ENCODE results near the gene PIAS1.
"Not testable (repeated sequence)": the region's sequence is repeated elsewhere in the genome, so short reads cannot be mapped to it uniquely, and the experiment has no call there.

Gene PIAS1

GRCh38 chr15:68222432-68222743 is 168.3 kb downstream of the PIAS1 start:
- not testable (repeated sequence) for DNase-seq

DNA sequence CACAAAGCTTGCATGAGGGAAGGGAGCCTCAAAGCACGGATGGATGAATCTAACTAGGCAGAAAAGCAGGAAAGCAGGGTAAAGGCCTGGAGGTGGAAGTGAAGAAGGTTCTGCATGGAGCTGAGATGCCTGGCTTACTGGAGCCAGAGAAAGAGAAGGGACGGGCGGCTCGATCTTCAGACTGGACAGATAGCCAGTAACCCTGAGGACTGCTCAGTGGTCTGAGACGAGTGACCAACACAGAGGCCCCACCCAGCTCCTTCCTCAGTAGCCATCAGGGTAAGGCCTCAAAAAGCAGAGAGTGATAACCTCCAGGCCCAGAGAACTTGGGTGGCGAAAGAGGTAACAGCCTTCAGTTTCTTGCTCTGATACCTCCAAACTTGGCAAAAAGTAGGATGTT is 169.1 kb downstream of the PIAS1 start:
- DNase-seq, result no peak

DNA sequence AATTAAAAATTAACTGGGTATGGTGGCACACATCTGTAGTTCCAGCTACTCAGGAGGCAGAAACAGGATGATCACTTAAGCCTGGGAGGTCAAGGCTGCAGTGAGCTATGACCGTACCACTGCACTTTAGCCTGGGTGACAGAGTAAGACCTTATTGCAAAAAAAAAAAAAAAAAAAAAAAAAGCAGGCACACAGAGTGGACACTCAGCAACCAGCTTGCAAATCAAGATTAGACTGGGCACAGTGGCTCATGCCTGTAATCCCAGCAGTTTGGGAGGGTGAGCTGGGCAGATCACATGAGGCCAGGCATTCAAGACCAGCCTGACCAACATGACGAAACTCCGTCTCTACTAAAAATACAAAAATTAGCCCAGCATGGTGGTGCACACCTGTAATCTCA is 170.0 kb downstream of the PIAS1 start:
- DNase-seq, result no peak

GRCh38 chr15:68224546-68225250 is 170.6 kb downstream of the PIAS1 start:
- no peak for DNase-seq

DNA sequence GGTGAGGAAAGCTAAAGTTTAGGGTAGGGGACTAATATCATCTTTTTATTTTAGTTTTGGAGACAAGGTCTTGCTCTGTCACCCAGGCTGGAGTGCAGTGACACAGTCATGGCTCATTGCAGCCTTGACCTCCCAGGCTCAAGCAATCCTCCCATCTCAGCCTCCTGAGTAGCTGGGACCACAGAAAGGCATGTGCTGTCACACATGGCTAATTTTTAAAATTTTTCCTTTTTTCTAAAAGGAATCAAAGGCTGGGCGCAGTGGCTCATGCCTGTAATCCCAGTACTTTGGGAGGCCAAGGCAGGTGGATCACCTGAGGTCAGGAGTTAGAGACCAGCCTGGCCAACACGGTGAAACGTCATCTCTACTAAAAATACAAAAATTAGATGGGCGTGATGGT is 171.3 kb downstream of the PIAS1 start:
- DNase-seq, result not testable (repeated sequence)

- no peak for DNase-seq
These were observed 173.6 kb downstream of the PIAS1 start for GRCh38 chr15:68227643-68228142.

DNA sequence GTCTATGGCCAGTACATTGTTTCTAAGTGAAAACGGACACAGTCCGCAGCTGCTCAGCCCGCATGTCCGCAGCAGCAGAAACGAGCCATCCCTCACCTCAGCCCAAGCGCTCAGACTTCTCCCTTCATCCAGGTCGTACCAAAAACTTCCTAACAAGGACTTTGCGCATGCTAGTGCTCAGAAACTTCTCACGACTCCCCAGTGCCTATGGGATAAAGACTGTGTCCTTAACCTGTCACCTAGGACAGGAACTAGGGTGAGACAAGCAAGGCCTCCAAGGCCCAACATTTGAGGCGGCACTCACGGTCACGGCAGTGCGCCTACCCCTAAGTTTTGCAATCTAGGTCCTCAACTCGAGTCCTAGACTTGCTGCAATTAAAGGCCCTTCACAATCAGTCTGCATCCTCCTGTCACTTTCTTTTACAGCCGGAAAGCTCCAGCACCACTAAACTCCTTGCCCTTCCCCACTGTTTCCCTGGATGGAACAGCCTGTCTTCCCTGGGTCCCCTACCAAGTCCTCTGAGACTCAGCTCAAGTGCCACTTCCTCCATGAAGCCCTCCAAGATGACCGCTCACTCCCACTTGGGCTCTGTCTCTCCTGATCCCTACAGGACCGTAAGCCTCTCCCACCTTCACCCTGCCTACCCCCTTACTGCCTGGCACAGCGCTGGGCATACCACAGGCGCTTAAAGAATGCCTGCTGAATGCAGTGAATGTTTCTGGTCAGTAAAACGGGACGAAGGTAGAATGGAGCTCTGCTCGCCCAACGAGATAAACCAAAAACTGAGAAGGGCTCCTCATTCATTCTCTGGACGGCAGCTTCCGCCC is 174.2 kb downstream of the PIAS1 start:
- DNase-seq, result no peak

GRCh38 chr15:68228971-68229385 is 174.9 kb downstream of the PIAS1 start:
- DNase-seq, result no peak

DNA sequence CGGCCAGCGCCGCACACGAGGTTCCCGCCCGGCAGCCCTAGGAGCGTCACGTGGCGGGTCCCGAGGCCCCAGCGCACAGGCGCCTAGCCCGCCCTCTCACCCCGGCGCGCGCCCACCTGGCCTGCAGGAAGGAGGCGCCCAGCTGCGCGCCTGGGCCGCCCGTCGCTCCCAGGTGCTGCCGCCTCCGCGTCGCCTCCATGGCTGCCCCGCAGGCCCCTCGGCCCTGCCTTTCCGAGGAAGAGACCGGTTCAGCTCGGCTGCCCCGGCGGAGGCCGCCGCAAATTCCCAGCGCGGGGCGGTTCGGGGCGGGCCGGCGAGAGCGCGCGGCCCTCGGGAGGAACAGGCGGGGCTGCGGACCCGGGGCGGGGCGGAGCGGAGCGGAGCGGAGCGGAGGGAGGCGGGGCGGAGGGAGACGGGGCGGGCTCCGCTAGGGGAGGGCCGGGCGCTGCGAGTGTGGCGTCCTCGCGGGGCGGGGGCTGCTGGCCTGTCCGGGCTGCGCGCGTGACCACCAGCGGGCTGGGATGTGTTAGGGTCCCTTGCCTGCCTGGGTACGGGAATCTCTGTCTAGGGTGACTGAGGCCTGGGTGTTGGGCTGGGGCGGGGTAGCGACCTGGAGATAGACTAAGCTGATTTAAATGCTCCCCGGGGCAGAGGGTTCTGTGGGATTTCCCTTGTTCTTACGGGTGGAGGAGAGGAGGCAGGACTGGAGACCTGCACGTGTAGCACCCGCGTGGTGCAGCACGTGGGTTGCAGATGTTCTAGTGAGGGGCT is 175.5 kb downstream of the PIAS1 start, which contains the start of gene CLN6:
TSS of gene CLN6 (minus strand) at position 343 of the 771 bp plus-strand sequence. CDS start at position 199, 144 bp downstream.
- peak; percentile 88 for DNase-seq

- DNase-seq, result no peak
These were observed 176.3 kb downstream of the PIAS1 start for GRCh38 chr15:68230157-68231100.

GRCh38 chr15:68231102-68231818 is 177.1 kb downstream of the PIAS1 start:
- DNase-seq, result no peak

DNA sequence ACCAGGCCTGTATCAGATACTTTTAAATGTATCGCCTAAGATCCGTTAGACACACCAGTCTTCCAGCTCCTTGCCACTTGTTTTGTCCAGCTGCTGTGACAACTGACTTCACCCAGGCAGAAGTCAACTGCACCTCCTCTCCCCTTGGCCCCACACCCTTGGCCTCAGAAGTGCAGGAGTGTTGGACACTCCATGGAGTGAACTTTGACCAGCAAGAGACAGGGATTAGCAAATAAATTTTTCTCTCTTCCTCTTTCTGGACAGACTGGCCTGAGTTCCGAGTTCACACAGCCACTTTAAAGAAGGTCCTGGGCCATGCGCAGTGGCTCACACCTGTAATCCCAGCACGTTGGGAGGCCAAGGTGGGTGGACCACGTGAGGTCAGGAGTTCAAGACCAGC is 178.3 kb downstream of the PIAS1 start:
- DNase-seq, result no peak

DNA sequence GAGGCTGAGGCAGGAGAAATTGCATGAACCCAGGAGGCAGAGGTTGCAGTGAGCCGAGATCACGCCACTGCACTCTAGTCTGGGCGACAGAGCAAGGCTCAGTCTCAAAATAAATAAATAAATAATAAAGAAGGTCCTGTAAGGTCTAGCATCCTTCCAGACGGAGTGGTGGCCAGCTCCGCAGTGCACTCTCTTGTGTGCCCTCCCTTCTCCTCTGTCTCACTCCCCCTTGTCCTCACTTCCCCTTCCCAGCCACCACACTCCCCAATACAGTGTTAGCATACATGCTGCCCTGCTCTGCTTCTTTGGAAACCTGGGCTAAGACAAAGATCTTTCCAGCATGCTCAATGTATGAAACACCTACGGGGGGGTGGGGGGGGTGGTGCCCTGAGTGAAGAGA is 178.8 kb downstream of the PIAS1 start:
- DNase-seq, result no peak

DNA sequence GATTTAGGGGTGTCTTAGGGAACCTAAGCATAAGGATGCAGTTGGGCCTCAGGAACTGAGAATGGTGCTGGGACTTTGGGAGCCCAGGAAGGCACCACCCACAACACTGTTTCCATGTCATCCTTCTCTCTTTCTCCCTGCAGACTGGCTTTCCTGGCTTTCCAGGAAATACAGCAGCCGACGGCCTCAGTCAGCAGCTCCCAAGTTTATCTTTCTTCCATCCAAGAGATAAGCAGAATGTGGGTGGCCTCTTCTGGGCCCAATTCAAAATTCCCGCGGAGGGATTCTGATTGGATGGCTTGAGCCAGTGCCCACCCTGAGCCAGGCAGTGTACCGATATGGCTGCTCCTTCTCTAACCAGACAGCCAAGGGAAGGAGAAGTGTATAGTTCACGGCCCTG is 179.9 kb downstream of the PIAS1 start:
- no peak for DNase-seq

GRCh38 chr15:68234520-68234919 is 180.4 kb downstream of the PIAS1 start:
- not testable (repeated sequence) for DNase-seq

- DNase-seq, result no peak
These were observed 180.9 kb downstream of the PIAS1 start for GRCh38 chr15:68235022-68235421.

- no peak for DNase-seq
These were observed 184.9 kb downstream of the PIAS1 start for GRCh38 chr15:68239025-68239424.

DNA sequence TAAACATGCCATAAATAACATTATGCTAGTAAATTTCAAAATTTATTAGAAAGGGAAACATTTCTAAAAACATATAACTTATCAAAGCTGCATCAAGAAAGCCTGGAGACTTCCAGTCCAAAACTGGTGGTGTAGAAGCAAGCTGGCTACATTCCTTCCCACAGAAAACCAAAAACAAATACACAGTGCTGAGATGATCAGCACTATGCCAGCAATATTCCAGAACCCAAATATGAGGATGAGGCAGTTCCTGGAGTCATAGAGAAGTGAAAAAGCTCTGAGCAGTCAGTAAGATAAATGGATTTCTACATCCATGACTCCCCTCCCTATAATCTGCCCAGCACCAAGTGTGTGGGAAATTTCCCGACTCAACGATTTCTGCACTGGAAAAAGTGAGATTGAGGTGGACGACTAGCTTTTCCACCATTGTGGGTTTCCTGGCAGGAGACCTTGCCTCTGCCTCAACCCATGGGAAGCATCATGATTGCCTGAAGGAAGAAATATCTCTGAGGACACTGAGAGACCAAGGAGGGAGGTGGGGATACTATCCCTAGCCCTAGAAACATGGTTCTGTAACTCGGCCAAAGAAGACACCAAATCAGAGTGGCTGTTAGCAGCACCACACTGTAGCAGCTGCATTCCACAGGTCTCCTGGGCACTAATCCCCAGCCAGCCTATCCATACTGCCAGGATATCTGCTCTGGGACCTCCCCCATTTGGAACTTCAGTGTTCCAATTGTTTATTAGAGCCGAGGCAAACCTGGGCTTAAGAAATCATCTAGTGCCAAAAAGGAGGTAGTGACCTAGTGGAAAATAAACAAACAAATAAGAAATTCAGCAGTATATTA is 187.2 kb downstream of the PIAS1 start:
- no peak for DNase-seq
